Breast epithelium (tissue), 4 donors: ENCODE results near the gene TMCC2. TPM values are rescaled to one million over a fixed set of nuclear protein-coding genes. Genes with fewer than 3 reads are reported as not detected.

ENCODE experiments used
- DNase-seq, 2 donors: peaks; one replicate each; pipeline ENCODE4 v3.0.0-alpha.2; 2019; ENCODE audit warnings: low spot score in 2 of 2
- H3K27ac ChIP-seq, 2 donors: fragments of 200-600 bp; sonication (generic) in 1 of 2; one replicate each; pipeline ENCODE4 v1.5.1; 2016 to 2019; ENCODE audit warnings: mild to moderate bottlenecking in 1 of 2
- H3K27me3 ChIP-seq, 2 donors: fragments of 200-600 bp; sonication (generic) in 1 of 2; one replicate each; pipeline versions ENCODE4 v1.5.1 to v1.6.0; 2017 to 2019; ENCODE audit warnings: control low read depth in 1 of 2, mild to moderate bottlenecking in 1 of 2
- H3K36me3 ChIP-seq: fragments of 200-600 bp; one replicate; pipeline ENCODE4 v1.5.1; 2019
- H3K4me1 ChIP-seq, 2 donors: fragments of 200-600 bp; sonication (generic); one replicate each; pipeline ENCODE4 v1.5.1; 2016 to 2019; ENCODE audit warnings: control low read depth in 1 of 2
- H3K4me3 ChIP-seq, 3 donors: fragments of 200-600 bp; sonication (generic); 1 replicate in 2 of 3; 2 replicates in 1 of 3; pipeline ENCODE4 v1.5.1; 2016 to 2019; ENCODE audit warnings: mild to moderate bottlenecking in 3 of 3, moderate library complexity in 2 of 3
- H3K9me3 ChIP-seq, 2 donors: fragments of 200-600 bp; sonication (generic) in 1 of 2; one replicate each; pipeline ENCODE4 v1.5.1; 2016 to 2019; ENCODE audit warnings: control low read depth in 1 of 2
- CTCF ChIP-seq, 3 donors: fragments of 450-650 bp; IDR thresholded peaks; one replicate each; pipeline ENCODE4 v1.5.1; 2016 to 2017; ENCODE audit warnings: antibody characterized with exemption in 3 of 3, mild to moderate bottlenecking in 3 of 3, moderate library complexity in 3 of 3
- POLR2A ChIP-seq: fragments of 450-650 bp; IDR thresholded peaks from one replicate; pipeline ENCODE4 v1.6.1; 2016; ENCODE audit warnings: antibody characterized with exemption, mild to moderate bottlenecking, moderate library complexity
- POLR2AphosphoS5 ChIP-seq, 3 donors: sonication (generic); formaldehyde crosslinking; IDR thresholded peaks; one replicate each; pipeline ENCODE4 v1.6.1; 2017; ENCODE audit warnings: antibody characterized with exemption in 3 of 3
- intact Hi-C: fragments of 100-400 bp; cut with DNase I; formaldehyde crosslinking; loops from one replicate; pipeline ENCODE4 v1.15.1; 2023; ENCODE audit warnings: low total_unique reads
- total RNA-seq, 3 donors: library from RNA; depleted of rRNA; stranded (reverse); fragments of >200 nt; gene quantifications; one replicate each; pipeline ENCODE4 v1.1.0, GENCODE V29; 2016

TMCC2 gene
- total RNA-seq, 3 donors from 2014 or later = 1.1 to 2.2 (median 2.0) TPM

- intact Hi-C loops = no loop called here
- Histone ChIP-seq H3K36me3 (no peaks in the 10 kb centered on the region), H3K9me3 (no peaks in the 10 kb centered on the region), H3K4me3 (no peak overlapping the region), H3K4me1 (peaks cover 0 to 19% of the 10 kb centered on the region in 2 donors), H3K27ac (peak overlapping the region; percentile 10 to 60), H3K27me3 (no peaks in the 10 kb centered on the region)
- TF ChIP-seq POLR2AphosphoS5 (IDR thresholded peaks at IDR 0.05) (peak in 1 of 3 donors; percentile 52), CTCF (IDR thresholded peaks at IDR 0.05) (no peak)
- peak; percentile 88 to 92 for DNase-seq
These were observed 89.7 kb downstream of the TMCC2 start for GRCh38 chr1:205317311-205317917.

GRCh38 chr1:205318231-205318991, 90.7 kb downstream of the TMCC2 start:
- DNase-seq = no peak
- no peaks in the 10 kb centered on the region for H3K36me3 ChIP-seq
- peaks cover 0 to 19% of the 10 kb centered on the region in 2 donors for H3K4me1 ChIP-seq
- no peak overlapping the region for H3K4me3 ChIP-seq
- peak overlapping the region; percentile 10 to 60 for H3K27ac ChIP-seq
- H3K9me3 ChIP-seq = no peaks in the 10 kb centered on the region
- intact Hi-C loops = no loop called here
- TF ChIP-seq POLR2A (no peak), POLR2AphosphoS5 (IDR thresholded peaks at IDR 0.05) (no peak), CTCF (IDR thresholded peaks at IDR 0.05) (no peak)
- H3K27me3 ChIP-seq = no peaks in the 10 kb centered on the region

- peaks cover 0 to 19% of the 10 kb centered on the region in 2 donors for H3K4me1 ChIP-seq
- DNase-seq = peak; percentile 53 to 73
- intact Hi-C loops = loop anchor here (5.0 kb wide), 1 partner anchor 47 kb away; no protein-coding TSS in a partner anchor
- no peaks in the 10 kb centered on the region for H3K36me3 ChIP-seq
- H3K27ac ChIP-seq = peak overlapping the region in 1 of 2 donors; percentile 60
- H3K4me3 ChIP-seq = peak overlapping the region in 1 of 3 donors; percentile 26
- TF ChIP-seq POLR2AphosphoS5 (IDR thresholded peaks at IDR 0.05) (peak in 1 of 3 donors; percentile 37), CTCF (IDR thresholded peaks at IDR 0.05) (no peak), POLR2A (no peak)
- H3K27me3 ChIP-seq = no peaks in the 10 kb centered on the region
- no peaks in the 10 kb centered on the region for H3K9me3 ChIP-seq
These were observed 91.6 kb downstream of the TMCC2 start for GRCh38 chr1:205319081-205320018.

GRCh38 chr1:205321162-205321958, 93.6 kb downstream of the TMCC2 start, which contains the start of gene NUAK2:
Gene NUAK2, minus strand, starts transcription at chr1:205321745. Its CDS starts 117 bp downstream, at chr1:205321628.
- Histone ChIP-seq H3K27ac (peak within 1 kb of the TSS; percentile 69 to 73), H3K27me3 (peaks cover 0 to 3% of the 10 kb centered on the region in 2 donors), H3K4me3 (peak within 1 kb of the TSS; percentile 68 to 80 (median 72)), H3K9me3 (no peaks in the 10 kb centered on the region), H3K4me1 (peaks cover 0 to 19% of the 10 kb centered on the region in 2 donors), H3K36me3 (no peaks in the 10 kb centered on the region)
- TF ChIP-seq POLR2AphosphoS5 (IDR thresholded peaks at IDR 0.05) (peak in 1 of 3 donors; percentile 48), CTCF (IDR thresholded peaks at IDR 0.05) (peak in 2 of 3 donors; percentile 10 to 20), POLR2A (peak; percentile 24)
- intact Hi-C loops = loop anchor here (5.0 kb wide), 1 partner anchor 49 kb away; no protein-coding TSS in a partner anchor
- peak; percentile 79 to 83 for DNase-seq
